GM23338 (cell line): ENCODE data around the gene MET. TPM values are rescaled to one million over a fixed set of nuclear protein-coding genes. Genes with fewer than 3 reads are reported as not detected.

Source experiments
- ATAC-seq: fragments of 200-7000 bp; cut with Tn5 transposase; 3 replicates; pipeline ENCODE4 v1.9.1; 2020
- DNase-seq: peaks from one replicate; pipeline ENCODE4 v3.0.0-alpha.2; 2015; ENCODE audit warnings: low spot score
- H2AFZ ChIP-seq: fragments of 200-600 bp; sonication (generic); 2 replicates; pipeline ENCODE4 v1.8.0; 2016; ENCODE audit warnings: antibody characterized with exemption, mild to moderate bottlenecking, moderate library complexity
- H3F3A ChIP-seq: fragments of 200-600 bp; sonication (generic); replicated peaks from 2 replicates; pipeline ENCODE4 v1.8.0; 2017; ENCODE audit warnings: antibody characterized with exemption, mixed run types, low read depth
- H3K27ac ChIP-seq: fragments of 200-600 bp; sonication (generic); 2 replicates; pipeline ENCODE4 v1.6.1; 2016; ENCODE audit warnings: low read depth
- H3K27me3 ChIP-seq: fragments of 200-600 bp; sonication (generic); 2 replicates; pipeline ENCODE4 v1.8.0; 2016; ENCODE audit warnings: mild to moderate bottlenecking, mixed run types, moderate library complexity; ENCODE audit not compliant: insufficient read depth
- H3K36me3 ChIP-seq: fragments of 200-600 bp; sonication (generic); 2 replicates; pipeline ENCODE4 v1.8.0; 2016; ENCODE audit warnings: mild to moderate bottlenecking; ENCODE audit not compliant: insufficient read depth
- H3K4me1 ChIP-seq: fragments of 200-600 bp; sonication (generic); 2 replicates; pipeline ENCODE4 v1.8.0; 2016; ENCODE audit warnings: mild to moderate bottlenecking, moderate library complexity; ENCODE audit not compliant: insufficient read depth
- H3K4me2 ChIP-seq: fragments of 200-600 bp; sonication (generic); 2 replicates; pipeline ENCODE4 v1.7.1; 2017; ENCODE audit warnings: mixed run types
- H3K4me3 ChIP-seq: fragments of 200-600 bp; sonication (generic); 2 replicates; pipeline ENCODE4 v1.6.1; 2016; ENCODE audit warnings: mixed run types
- H3K79me2 ChIP-seq: fragments of 200-600 bp; sonication (generic); replicated peaks from 2 replicates; pipeline ENCODE4 v1.8.0; 2017; ENCODE audit warnings: mild to moderate bottlenecking; ENCODE audit not compliant: insufficient read depth
- H3K9me2 ChIP-seq: fragments of 200-600 bp; sonication (generic); 2 replicates; pipeline ENCODE4 v1.8.0; 2017; ENCODE audit not compliant: insufficient read depth
- H4K20me1 ChIP-seq: fragments of 200-600 bp; sonication (generic); replicated peaks from 2 replicates; pipeline ENCODE4 v1.8.0; 2017; ENCODE audit warnings: mild to moderate bottlenecking; ENCODE audit not compliant: insufficient read depth
- H3K27ac Mint-ChIP-seq: 2 replicates; pipeline ENCODE4 v1.8.0; 2020; ENCODE audit warnings: inconsistent platforms, mild to moderate bottlenecking, moderate library complexity, mixed read lengths
- H3K27me3 Mint-ChIP-seq: 3 replicates; pipeline ENCODE4 v1.8.0; 2022; ENCODE audit warnings: low read depth, mild to moderate bottlenecking, moderate library complexity, mixed read lengths, inconsistent platforms; ENCODE audit not compliant: insufficient read depth, poor library complexity
- H3K36me3 Mint-ChIP-seq: 3 replicates; pipeline ENCODE4 v1.8.0; 2021; ENCODE audit warnings: low read depth, mild to moderate bottlenecking, inconsistent platforms, moderate library complexity, mixed read lengths
- H3K4me1 Mint-ChIP-seq: 3 replicates; pipeline ENCODE4 v1.8.0; 2020; ENCODE audit warnings: mild to moderate bottlenecking, inconsistent platforms, mixed read lengths
- H3K4me3 Mint-ChIP-seq: 3 replicates; pipeline ENCODE4 v1.8.0; 2021; ENCODE audit warnings: moderate library complexity, mild to moderate bottlenecking, inconsistent platforms, mixed read lengths
- H3K9me3 Mint-ChIP-seq: 3 replicates; pipeline ENCODE4 v1.8.0; 2020; ENCODE audit warnings: moderate library complexity, mild to moderate bottlenecking, inconsistent platforms, mixed read lengths
- CREB1 ChIP-seq: fragments of 250-450 bp; sonication (Bioruptor Pico); IDR thresholded peaks from 2 replicates; pipeline ENCODE4 v1.5.0; 2020; ENCODE audit warnings: low read depth, mild to moderate bottlenecking, moderate library complexity
- EZH2 ChIP-seq: fragments of 200-600 bp; sonication (generic); IDR thresholded peaks from one replicate; pipeline ENCODE4 v1.8.0; 2017; ENCODE audit warnings: antibody characterized with exemption, mild to moderate bottlenecking, low read depth; ENCODE audit not compliant: unreplicated experiment
- EZH2phosphoT487 ChIP-seq: fragments of 200-600 bp; sonication (generic); IDR thresholded peaks from one replicate; pipeline ENCODE4 v1.8.1; 2018; ENCODE audit warnings: antibody characterized with exemption; ENCODE audit not compliant: unreplicated experiment
- JUNB ChIP-seq: IDR thresholded peaks from one replicate; pipeline ENCODE4 v1.6.1; 2016; ENCODE audit warnings: antibody characterized with exemption; ENCODE audit not compliant: unreplicated experiment
- NANOG ChIP-seq: IDR thresholded peaks from 2 replicates; pipeline ENCODE4 v1.6.1; 2016; ENCODE audit warnings: antibody characterized with exemption, borderline replicate concordance
- POLR2AphosphoS5 ChIP-seq: IDR thresholded peaks from 2 replicates; pipeline ENCODE4 v1.6.1; 2016; ENCODE audit warnings: antibody characterized with exemption, low read depth
- STAT1 ChIP-seq: IDR thresholded peaks from one replicate; pipeline ENCODE4 v1.6.1; 2016; ENCODE audit warnings: antibody characterized with exemption; ENCODE audit not compliant: unreplicated experiment
- ZNF114 ChIP-seq: fragments of 250-450 bp; sonication (Bioruptor Pico); IDR thresholded peaks from 2 replicates; pipeline ENCODE4 v1.5.0; 2020; ENCODE audit warnings: mild to moderate bottlenecking, moderate library complexity
- ZNF331 ChIP-seq: fragments of 250-450 bp; sonication (Bioruptor Pico); IDR thresholded peaks from 2 replicates; pipeline ENCODE4 v1.5.0; 2020; ENCODE audit warnings: low read depth, mild to moderate bottlenecking, moderate library complexity
- polyA plus RNA-seq: library from polyadenylated mRNA; unstranded; fragments of >200 nt; fragmentation: Nextera tagmentation; extraction: Ambion mirVana; gene quantifications from 2 replicates; pipeline ENCODE4 v1.2.1, GENCODE V29; 2016
- total RNA-seq: library from RNA; depleted of rRNA; stranded (reverse); fragments of >200 nt; shearing (Covaris generic); gene quantifications from 2 replicates; pipeline ENCODE4 v1.2.3, GENCODE V29; 2014
- TF ChIP-seq, protein P1 (sequence below): IDR thresholded peaks from 2 replicates; pipeline ENCODE4 v1.6.1; 2016; ENCODE audit warnings: antibody characterized with exemption
- TF ChIP-seq, protein P2 (sequence below), 2 experiments: fragments of 200-600 bp in 1 of 2; sonication (generic) in 1 of 2; conservative IDR thresholded peaks; 2 replicates each; pipeline versions ENCODE4 v1.5.1 to v1.6.1; 2016 to 2017; ENCODE audit warnings: antibody characterized with exemption in 2 of 2, low read depth in 2 of 2, mild to moderate bottlenecking in 2 of 2, moderate library complexity in 1 of 2
- TF ChIP-seq, protein P3 (sequence below): IDR thresholded peaks from one replicate; pipeline ENCODE4 v1.6.1; 2018; ENCODE audit warnings: antibody characterized with exemption; ENCODE audit not compliant: unreplicated experiment
- TF ChIP-seq, protein P4 (sequence below): fragments of 250-450 bp; sonication (Bioruptor Pico); IDR thresholded peaks from 2 replicates; pipeline ENCODE4 v1.5.0; 2020; ENCODE audit warnings: mild to moderate bottlenecking, moderate library complexity

The MET gene
- total and polyA plus RNA-seq, 2 experiments from 2014 or later, result 4.8 to 23.1 TPM

DNA sequence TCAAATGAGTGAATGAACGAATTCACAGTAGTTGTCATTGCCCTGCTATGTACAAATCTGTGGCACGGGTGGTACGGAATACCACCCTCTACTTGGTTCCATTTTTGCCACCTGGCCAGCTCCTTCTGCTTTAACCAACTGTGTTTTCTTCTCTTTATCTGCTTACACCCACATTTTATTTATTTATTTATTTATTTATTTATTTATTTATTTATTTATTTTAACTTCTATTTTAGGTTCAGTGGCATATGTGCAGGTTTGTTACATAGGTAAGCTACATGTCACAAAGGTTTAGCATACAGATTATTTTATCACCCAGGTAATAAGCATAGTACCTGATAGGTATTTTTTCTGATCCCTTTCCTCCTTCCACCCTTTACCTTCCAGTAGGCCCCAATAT lies 148.2 kb downstream of the MET start:
- H3K4me3 ChIP-seq, result no peak overlapping the region
- H3K27me3 ChIP-seq, result no peaks in the 10 kb centered on the region
- H3K4me1 ChIP-seq, result no peaks in the 10 kb centered on the region
- H3K4me3 Mint-ChIP-seq, result no peak overlapping the region
- no peak for TF ChIP-seq EZH2phosphoT487
- TF ChIP-seq, protein P1, sequence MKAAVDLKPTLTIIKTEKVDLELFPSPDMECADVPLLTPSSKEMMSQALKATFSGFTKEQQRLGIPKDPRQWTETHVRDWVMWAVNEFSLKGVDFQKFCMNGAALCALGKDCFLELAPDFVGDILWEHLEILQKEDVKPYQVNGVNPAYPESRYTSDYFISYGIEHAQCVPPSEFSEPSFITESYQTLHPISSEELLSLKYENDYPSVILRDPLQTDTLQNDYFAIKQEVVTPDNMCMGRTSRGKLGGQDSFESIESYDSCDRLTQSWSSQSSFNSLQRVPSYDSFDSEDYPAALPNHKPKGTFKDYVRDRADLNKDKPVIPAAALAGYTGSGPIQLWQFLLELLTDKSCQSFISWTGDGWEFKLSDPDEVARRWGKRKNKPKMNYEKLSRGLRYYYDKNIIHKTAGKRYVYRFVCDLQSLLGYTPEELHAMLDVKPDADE, result no peak
- no peak for TF ChIP-seq STAT1
- no peak for TF ChIP-seq NANOG
- TF ChIP-seq ZNF331 (CRISPR knock-in tag), result no peak
- TF ChIP-seq JUNB, result no peak
- no peak for TF ChIP-seq ZNF114 (CRISPR knock-in tag)
- no peak for TF ChIP-seq CREB1 (CRISPR knock-in tag)
- no peak for TF ChIP-seq POLR2AphosphoS5
- TF ChIP-seq, protein P2, sequence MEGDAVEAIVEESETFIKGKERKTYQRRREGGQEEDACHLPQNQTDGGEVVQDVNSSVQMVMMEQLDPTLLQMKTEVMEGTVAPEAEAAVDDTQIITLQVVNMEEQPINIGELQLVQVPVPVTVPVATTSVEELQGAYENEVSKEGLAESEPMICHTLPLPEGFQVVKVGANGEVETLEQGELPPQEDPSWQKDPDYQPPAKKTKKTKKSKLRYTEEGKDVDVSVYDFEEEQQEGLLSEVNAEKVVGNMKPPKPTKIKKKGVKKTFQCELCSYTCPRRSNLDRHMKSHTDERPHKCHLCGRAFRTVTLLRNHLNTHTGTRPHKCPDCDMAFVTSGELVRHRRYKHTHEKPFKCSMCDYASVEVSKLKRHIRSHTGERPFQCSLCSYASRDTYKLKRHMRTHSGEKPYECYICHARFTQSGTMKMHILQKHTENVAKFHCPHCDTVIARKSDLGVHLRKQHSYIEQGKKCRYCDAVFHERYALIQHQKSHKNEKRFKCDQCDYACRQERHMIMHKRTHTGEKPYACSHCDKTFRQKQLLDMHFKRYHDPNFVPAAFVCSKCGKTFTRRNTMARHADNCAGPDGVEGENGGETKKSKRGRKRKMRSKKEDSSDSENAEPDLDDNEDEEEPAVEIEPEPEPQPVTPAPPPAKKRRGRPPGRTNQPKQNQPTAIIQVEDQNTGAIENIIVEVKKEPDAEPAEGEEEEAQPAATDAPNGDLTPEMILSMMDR (conservative IDR thresholded peaks at IDR 0.05; ENCODE audit: low read depth in 2 of 2), result no peak
- TF ChIP-seq, protein P3, sequence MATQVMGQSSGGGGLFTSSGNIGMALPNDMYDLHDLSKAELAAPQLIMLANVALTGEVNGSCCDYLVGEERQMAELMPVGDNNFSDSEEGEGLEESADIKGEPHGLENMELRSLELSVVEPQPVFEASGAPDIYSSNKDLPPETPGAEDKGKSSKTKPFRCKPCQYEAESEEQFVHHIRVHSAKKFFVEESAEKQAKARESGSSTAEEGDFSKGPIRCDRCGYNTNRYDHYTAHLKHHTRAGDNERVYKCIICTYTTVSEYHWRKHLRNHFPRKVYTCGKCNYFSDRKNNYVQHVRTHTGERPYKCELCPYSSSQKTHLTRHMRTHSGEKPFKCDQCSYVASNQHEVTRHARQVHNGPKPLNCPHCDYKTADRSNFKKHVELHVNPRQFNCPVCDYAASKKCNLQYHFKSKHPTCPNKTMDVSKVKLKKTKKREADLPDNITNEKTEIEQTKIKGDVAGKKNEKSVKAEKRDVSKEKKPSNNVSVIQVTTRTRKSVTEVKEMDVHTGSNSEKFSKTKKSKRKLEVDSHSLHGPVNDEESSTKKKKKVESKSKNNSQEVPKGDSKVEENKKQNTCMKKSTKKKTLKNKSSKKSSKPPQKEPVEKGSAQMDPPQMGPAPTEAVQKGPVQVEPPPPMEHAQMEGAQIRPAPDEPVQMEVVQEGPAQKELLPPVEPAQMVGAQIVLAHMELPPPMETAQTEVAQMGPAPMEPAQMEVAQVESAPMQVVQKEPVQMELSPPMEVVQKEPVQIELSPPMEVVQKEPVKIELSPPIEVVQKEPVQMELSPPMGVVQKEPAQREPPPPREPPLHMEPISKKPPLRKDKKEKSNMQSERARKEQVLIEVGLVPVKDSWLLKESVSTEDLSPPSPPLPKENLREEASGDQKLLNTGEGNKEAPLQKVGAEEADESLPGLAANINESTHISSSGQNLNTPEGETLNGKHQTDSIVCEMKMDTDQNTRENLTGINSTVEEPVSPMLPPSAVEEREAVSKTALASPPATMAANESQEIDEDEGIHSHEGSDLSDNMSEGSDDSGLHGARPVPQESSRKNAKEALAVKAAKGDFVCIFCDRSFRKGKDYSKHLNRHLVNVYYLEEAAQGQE, result no peak
- TF ChIP-seq EZH2, result no peak
- TF ChIP-seq, protein P4, sequence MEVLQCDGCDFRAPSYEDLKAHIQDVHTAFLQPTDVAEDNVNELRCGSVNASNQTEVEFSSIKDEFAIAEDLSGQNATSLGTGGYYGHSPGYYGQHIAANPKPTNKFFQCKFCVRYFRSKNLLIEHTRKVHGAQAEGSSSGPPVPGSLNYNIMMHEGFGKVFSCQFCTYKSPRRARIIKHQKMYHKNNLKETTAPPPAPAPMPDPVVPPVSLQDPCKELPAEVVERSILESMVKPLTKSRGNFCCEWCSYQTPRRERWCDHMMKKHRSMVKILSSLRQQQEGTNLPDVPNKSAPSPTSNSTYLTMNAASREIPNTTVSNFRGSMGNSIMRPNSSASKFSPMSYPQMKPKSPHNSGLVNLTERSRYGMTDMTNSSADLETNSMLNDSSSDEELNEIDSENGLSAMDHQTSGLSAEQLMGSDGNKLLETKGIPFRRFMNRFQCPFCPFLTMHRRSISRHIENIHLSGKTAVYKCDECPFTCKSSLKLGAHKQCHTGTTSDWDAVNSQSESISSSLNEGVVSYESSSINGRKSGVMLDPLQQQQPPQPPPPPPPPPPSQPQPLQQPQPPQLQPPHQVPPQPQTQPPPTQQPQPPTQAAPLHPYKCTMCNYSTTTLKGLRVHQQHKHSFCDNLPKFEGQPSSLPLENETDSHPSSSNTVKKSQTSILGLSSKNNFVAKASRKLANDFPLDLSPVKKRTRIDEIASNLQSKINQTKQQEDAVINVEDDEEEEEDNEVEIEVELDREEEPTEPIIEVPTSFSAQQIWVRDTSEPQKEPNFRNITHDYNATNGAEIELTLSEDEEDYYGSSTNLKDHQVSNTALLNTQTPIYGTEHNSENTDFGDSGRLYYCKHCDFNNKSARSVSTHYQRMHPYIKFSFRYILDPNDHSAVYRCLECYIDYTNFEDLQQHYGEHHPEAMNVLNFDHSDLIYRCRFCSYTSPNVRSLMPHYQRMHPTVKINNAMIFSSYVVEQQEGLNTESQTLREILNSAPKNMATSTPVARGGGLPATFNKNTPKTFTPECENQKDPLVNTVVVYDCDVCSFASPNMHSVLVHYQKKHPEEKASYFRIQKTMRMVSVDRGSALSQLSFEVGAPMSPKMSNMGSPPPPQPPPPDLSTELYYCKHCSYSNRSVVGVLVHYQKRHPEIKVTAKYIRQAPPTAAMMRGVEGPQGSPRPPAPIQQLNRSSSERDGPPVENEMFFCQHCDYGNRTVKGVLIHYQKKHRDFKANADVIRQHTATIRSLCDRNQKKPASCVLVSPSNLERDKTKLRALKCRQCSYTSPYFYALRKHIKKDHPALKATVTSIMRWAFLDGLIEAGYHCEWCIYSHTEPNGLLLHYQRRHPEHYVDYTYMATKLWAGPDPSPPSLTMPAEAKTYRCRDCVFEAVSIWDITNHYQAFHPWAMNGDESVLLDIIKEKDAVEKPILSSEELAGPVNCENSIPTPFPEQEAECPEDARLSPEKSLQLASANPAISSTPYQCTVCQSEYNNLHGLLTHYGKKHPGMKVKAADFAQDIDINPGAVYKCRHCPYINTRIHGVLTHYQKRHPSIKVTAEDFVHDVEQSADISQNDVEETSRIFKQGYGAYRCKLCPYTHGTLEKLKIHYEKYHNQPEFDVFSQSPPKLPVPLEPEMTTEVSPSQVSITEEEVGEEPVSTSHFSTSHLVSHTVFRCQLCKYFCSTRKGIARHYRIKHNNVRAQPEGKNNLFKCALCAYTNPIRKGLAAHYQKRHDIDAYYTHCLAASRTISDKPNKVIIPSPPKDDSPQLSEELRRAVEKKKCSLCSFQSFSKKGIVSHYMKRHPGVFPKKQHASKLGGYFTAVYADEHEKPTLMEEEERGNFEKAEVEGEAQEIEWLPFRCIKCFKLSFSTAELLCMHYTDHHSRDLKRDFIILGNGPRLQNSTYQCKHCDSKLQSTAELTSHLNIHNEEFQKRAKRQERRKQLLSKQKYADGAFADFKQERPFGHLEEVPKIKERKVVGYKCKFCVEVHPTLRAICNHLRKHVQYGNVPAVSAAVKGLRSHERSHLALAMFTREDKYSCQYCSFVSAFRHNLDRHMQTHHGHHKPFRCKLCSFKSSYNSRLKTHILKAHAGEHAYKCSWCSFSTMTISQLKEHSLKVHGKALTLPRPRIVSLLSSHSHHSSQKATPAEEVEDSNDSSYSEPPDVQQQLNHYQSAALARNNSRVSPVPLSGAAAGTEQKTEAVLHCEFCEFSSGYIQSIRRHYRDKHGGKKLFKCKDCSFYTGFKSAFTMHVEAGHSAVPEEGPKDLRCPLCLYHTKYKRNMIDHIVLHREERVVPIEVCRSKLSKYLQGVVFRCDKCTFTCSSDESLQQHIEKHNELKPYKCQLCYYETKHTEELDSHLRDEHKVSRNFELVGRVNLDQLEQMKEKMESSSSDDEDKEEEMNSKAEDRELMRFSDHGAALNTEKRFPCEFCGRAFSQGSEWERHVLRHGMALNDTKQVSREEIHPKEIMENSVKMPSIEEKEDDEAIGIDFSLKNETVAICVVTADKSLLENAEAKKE, result no peak
- H3K4me1 Mint-ChIP-seq, result peaks cover 3% of the 10 kb centered on the region; the same call in 1 of the 3 replicates
- H3K36me3 ChIP-seq, result no peaks in the 10 kb centered on the region
- no peaks in the 10 kb centered on the region for H3K27me3 Mint-ChIP-seq
- no peaks in the 10 kb centered on the region for H3K36me3 Mint-ChIP-seq
- no peaks in the 10 kb centered on the region for H3F3A ChIP-seq
- no peaks in the 10 kb centered on the region for H3K79me2 ChIP-seq
- no peak overlapping the region for H3K4me2 ChIP-seq
- no peak overlapping the region for H3K27ac Mint-ChIP-seq
- no peak overlapping the region for H2AFZ ChIP-seq
- ATAC-seq (no peak), DNase-seq (no peak)
- H3K27ac ChIP-seq, result no peak overlapping the region
- no peaks in the 10 kb centered on the region for H4K20me1 ChIP-seq
- H3K9me2 ChIP-seq, result peaks cover 16% of the 10 kb centered on the region
- H3K9me3 Mint-ChIP-seq, result no peaks in the 10 kb centered on the region; the same call in 2 of the 3 replicates
